ENCODE data around the gene C8G. TPM values are rescaled to one million over a fixed set of nuclear protein-coding genes. Genes with fewer than 3 reads are reported as not detected.
A peak's percentile ranks its signal among the peaks of the same experiment; 100 is the strongest.

C8G gene
- total and polyA plus RNA-seq, 9 of the 15 experiments (the other 6 are each of a cell fraction or from before 2014, with no cell fraction given), result 0.35 to 5.9 (median 2.7) TPM; not detected in 2

GRCh38 chr9:136958473-136958872 lies 13.4 kb downstream of the C8G start:
- POLR2A ChIA-PET, result interaction anchor here (0.6 to 0.7 kb wide), 2 partner anchors 23 to 100 kb away, joined by 3 to 6 read pairs; no protein-coding TSS in a partner anchor

More at GRCh38 chr9:136958473-136958872, 13.4 kb downstream of the C8G start:
- intact Hi-C loops (cut with micrococcal nuclease), result no loop called here
- H3K4me1 ChIP-seq (replicated peaks in 1 of 2; ENCODE audit: control insufficient read depth in 2 of 2, insufficient read depth in 2 of 2, low read length in 2 of 2), result peaks cover 7 to 72% of the 10 kb centered on the region in 2 experiments; a peak in 3 of 5 replicates
- peak overlapping the region in 1 of 2 experiments; percentile 76; a peak in 2 of 4 replicates for H3K9ac ChIP-seq (ENCODE audit: insufficient read depth in 1 of 2, low read depth in 2 of 2, low read length in 2 of 2)
- no peaks in the 10 kb centered on the region for H3K36me3 ChIP-seq (ENCODE audit: control insufficient read depth, insufficient read depth, low read length)
- no peak overlapping the region for H3K4me3 ChIP-seq
- no peak for DNase-seq (ENCODE audit: extremely low read depth in 1 of 4, low spot score in 3 of 4)
- H3K79me2 ChIP-seq (ENCODE audit: control insufficient read depth, insufficient read depth, low read length), result no peaks in the 10 kb centered on the region
- no peaks in the 10 kb centered on the region for H3K9me3 ChIP-seq (replicated peaks; ENCODE audit: control insufficient read depth, insufficient read depth, low read depth, low read length)
- in situ Hi-C loops (cut with MboI), result no loop called here
- CTCF ChIA-PET (ENCODE audit: low intra/inter-chr PET ratio), result no interaction called here
- WGBS (ENCODE audit: insufficient coverage, low coverage, missing lambda C conversion rate), result 32% methylated on average over 7 of the region's 7 CpGs
- H3K4me2 ChIP-seq (ENCODE audit: insufficient read depth, low read length), result no peak overlapping the region
- no TSS peak for BruUV-seq (replicated peaks)
- 0 out of 2 replicates have a peak, but pooled peaks cover 4% of the 10 kb centered on the region for H4K20me1 ChIP-seq (replicated peaks; ENCODE audit: control insufficient read depth, insufficient read depth, low read length)
- peaks cover 2 to 7% of the 10 kb centered on the region in 2 experiments; a peak in 3 of 5 replicates for H3K27me3 ChIP-seq (ENCODE audit: control insufficient read depth in 2 of 2, insufficient read depth in 2 of 2, low read length in 2 of 2)
- no peak for ATAC-seq
- no peaks in the 10 kb centered on the region for H3K9me1 ChIP-seq (ENCODE audit: control insufficient read depth, insufficient read depth, low read length)
- H3K27ac ChIP-seq (ENCODE audit: extremely low read depth, low read depth, low read length), result no peak overlapping the region
- no peak for TF ChIP-seq KAT7 (CRISPR knock-in tag; IDR thresholded peaks at IDR 0.05; ENCODE audit: borderline replicate concordance)
- TF ChIP-seq HDAC1 (IDR thresholded peaks at IDR 0.05), result no peak
- TF ChIP-seq, protein P1, sequence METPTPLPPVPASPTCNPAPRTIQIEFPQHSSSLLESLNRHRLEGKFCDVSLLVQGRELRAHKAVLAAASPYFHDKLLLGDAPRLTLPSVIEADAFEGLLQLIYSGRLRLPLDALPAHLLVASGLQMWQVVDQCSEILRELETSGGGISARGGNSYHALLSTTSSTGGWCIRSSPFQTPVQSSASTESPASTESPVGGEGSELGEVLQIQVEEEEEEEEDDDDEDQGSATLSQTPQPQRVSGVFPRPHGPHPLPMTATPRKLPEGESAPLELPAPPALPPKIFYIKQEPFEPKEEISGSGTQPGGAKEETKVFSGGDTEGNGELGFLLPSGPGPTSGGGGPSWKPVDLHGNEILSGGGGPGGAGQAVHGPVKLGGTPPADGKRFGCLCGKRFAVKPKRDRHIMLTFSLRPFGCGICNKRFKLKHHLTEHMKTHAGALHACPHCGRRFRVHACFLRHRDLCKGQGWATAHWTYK (CRISPR knock-in tag; IDR thresholded peaks at IDR 0.05), result no peak
- no peak for TF ChIP-seq ZNF3 (CRISPR knock-in tag; IDR thresholded peaks at IDR 0.05)
- TF ChIP-seq ZBTB2 (IDR thresholded peaks at IDR 0.05), result no peak
- no peak for TF ChIP-seq POLR3G (IDR thresholded peaks at IDR 0.05; ENCODE audit: extremely low read depth, insufficient read length, insufficient replicate concordance)
- TF ChIP-seq MTF1 (CRISPR knock-in tag; IDR thresholded peaks at IDR 0.05; ENCODE audit: borderline replicate concordance), result no peak
- TF ChIP-seq, protein P2, sequence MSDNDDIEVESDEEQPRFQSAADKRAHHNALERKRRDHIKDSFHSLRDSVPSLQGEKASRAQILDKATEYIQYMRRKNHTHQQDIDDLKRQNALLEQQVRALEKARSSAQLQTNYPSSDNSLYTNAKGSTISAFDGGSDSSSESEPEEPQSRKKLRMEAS (CRISPR knock-in tag; IDR thresholded peaks at IDR 0.05), result no peak
- no peak for TF ChIP-seq HMG20A (CRISPR knock-in tag; conservative IDR thresholded peaks at IDR 0.05)
- no peak for TF ChIP-seq ATF1 (CRISPR knock-in tag; IDR thresholded peaks at IDR 0.05)
- no peak for TF ChIP-seq ATF1 (tag; IDR thresholded peaks at IDR 0.05)
- no peak for TF ChIP-seq ZFX (CRISPR knock-in tag; IDR thresholded peaks at IDR 0.05)
- TF ChIP-seq TAF9B (IDR thresholded peaks at IDR 0.05; ENCODE audit: partially characterized antibody), result no peak
- FAIRE-seq, result no peak
- no peak overlapping the region for H2AFZ ChIP-seq (ENCODE audit: low read depth, low read length)
